GM18519 (cell line): ENCODE results near the gene JCAD.
"Not testable (repeated sequence)": the region's sequence is repeated elsewhere in the genome, so short reads cannot be mapped to it uniquely, and the experiment has no call there.

Experiments used
- ATAC-seq: cut with Tn5 transposase; IDR thresholded peaks from one replicate; pipeline ENCODE4 v1.9.1; 2021; ENCODE audit warnings: mild to moderate bottlenecking, moderate library complexity; ENCODE audit not compliant: unreplicated experiment, low FRiP score

Gene JCAD

DNA sequence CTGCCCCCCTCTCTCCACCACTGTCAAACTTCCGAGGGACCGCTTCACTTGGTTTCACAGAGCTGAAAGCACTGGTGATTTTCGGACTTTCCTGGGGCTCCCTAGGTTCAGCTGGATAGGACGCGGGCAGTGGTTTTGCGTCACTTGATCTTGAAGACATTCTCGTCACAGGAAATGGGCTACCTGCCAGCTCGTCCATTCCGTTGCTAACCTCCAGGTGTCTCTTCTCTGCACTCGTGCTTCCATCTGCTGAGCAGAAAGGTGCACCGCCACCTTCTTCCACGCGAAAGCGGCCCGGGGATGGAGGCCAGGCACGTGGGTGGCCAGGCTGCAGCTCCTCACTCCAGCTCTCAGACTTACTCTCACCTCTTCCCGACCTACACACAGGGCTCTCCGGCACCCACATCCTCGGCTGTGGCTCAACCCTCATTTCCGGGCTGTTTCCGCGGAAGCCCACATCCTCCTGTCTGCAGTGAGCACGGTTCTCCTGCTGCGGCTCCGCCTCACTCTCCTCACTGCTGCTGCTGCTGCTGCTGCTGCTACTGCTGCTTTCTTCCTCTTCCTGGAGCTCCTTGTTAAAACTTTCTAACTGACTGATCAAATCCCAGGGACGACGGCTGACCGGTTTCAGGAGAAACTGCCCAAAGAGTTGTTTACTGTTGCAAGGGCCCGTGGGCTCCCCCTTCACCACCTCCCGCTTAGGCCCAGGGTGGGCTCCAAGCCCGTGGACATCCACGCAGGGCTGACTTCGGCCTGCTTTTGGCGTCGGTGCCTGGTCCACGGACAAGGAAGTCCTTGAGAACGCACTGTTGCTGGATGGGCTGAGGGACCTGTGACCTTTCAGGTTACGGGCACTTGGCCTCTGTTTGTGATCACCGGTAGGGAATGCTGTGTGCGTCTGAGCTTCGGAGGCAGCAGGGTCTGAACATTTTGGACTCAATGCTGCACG, 32.1 kb downstream of the JCAD start:
- ATAC-seq = peak; percentile 90

GRCh38 chr10:30026578-30026977, 32.8 kb downstream of the JCAD start:
- ATAC-seq = no peak

GRCh38 chr10:30026080-30026479, 33.3 kb downstream of the JCAD start:
- ATAC-seq = no peak

DNA sequence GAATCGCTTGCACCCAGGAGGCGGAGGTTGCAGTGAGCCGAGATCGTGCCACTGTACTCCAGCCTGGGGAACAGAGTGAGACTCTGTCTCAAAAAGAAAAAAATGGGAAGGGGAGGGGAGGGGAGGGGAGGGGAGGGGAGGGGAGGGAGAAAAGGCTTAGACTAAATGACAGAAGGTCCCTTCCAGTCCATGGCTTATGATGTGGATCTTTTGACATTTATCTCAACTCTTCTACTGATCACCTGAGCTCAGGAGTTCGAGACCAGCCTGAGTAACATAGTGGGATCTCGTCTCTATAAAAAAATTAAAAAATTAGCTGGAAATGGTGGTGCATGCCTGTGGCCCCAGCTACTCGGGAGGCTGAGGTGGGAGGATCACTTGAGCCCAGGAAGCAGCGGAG, 34.0 kb downstream of the JCAD start:
- ATAC-seq = not testable (repeated sequence)

DNA sequence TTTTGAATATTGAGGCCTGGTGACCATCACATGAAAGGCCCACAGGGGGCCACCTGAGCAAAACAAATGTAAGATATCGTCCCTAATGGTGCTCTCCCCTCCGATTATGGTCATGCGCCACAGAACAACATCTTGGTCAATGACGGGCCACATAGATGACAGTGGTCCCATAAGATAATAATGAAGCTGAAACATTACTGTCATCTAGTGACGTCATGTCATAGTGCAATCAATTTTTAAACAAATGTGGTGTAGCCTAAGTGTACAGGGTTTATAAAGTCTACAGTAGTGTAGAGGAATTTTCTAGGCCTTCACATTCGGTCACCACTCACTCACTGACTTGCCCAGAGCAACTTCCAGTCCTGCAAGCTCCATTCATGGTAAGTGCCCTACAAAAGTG, 36.8 kb downstream of the JCAD start:
- ATAC-seq = no peak

GRCh38 chr10:30019468-30019867, 39.9 kb downstream of the JCAD start:
- ATAC-seq = no peak

- no peak for ATAC-seq
These were observed 40.9 kb downstream of the JCAD start for GRCh38 chr10:30018496-30018895.

- ATAC-seq = no peak
These were observed 41.4 kb downstream of the JCAD start for GRCh38 chr10:30017966-30018365.

DNA sequence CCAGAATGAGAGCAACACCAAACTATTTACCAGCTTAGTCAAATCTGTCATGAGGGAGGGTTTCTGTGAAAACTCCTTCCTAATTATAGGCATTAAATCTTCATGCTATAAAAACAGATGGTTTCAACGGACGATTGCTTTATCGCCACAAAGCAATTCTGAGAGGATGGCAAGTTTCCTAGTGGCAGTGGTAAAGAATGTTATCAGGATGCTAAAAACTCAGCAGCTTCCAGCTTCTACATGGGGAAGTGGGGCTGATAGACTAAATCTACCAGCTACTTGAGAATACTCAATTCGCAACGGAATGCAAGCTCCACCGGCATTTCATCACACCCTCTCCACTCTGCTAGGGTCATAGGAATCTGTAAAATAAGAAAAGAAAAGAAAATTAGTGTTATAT, 41.8 kb downstream of the JCAD start:
- no peak for ATAC-seq

GRCh38 chr10:30014511-30014910, 44.9 kb downstream of the JCAD start:
- ATAC-seq = no peak

- ATAC-seq = no peak
These were observed 45.6 kb downstream of the JCAD start for GRCh38 chr10:30013757-30014156.

DNA sequence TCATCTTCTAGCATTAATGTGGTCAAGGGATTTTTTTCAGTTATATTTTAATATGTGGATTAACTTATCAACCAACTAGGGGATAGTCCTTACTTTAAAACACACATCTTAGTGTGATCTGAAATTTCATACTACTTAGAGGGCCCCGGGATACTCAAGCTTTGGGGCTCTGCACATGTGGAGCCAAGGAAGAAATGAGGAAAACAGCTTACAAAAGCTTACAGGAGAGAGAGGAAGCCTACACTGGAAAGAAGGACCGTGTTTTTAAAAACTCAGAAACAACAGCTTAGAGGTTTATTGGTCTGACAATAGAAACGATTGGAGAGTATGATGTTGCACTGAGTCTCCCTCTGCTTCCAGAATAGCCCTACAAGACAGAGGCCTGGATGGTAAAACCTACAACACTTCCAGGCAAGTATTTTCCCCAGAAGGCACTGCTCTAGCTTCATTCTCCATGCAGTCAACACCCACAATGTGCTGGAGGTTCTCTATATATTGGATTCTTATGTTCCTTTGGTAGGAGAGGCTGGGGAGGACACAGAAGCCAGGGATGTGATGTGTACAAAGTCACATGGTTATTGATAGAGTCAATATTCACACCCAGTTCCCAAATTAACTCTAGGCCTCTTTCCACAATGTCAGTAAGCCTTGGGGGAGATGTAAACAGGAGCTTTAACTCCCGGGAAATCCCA, 47.3 kb downstream of the JCAD start:
- ATAC-seq = no peak

- no peak for ATAC-seq
These were observed 48.0 kb downstream of the JCAD start for GRCh38 chr10:30011396-30011795.

- ATAC-seq = no peak
These were observed 52.0 kb downstream of the JCAD start for GRCh38 chr10:30007406-30007805.

DNA sequence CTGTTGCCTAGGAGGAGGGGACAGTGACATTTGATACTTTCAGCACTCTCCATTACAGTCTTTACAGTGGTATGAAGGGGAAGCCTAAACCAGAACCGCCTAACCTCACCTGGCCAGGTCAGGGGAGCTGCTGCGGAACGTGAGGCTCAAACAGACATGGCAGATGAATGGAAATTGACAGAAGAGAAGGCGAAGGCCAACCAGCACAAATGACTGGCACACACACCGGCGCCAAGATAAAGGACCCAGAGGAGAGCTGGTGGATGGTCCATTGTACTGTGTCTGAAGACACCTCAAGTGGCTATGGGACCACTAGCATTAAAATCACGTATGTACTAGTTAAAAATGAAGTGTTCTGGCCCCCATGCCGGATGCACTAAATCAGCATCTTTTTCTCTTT, 53.0 kb downstream of the JCAD start:
- ATAC-seq = no peak

GRCh38 chr10:30005116-30005515, 54.3 kb downstream of the JCAD start:
- not testable (repeated sequence) for ATAC-seq

DNA sequence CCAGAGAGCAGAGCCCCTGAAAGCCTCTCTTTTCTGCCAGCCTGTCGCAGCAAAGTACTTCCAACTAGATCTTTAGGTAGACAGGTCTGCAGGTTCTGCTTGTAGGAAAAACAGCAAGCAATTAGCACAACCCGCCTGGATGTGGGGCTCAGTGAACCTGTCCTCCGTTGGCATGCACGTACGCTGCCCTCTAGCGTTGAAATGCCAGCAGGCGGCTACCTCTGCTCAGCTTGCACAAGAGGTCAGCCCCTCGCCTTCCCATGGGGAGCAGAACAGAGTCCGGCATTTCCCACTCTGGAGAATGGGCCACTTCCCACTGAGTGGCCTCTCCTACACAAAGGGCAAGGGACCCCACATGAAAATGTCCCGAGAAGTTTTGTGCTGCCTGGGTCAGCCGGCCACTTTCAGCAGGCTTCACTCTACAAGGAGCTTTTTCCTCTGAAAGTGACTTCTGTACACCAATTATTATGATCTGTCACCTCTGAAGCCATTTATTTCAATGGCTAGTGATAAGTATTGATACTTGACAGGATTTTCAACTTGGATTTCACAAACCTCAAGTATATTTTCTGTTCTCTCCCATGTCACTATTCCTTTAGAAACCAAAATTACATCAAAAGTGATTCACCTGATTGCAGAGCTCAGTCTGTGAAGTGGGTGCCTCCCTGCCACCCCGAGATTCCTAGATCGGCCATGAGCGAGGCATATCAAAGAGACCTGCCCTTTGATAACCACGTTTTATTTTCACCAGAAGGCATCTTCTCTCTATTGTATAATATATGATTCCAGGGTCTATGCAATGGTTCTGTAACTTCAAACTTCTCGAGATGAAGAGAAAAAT, 56.7 kb downstream of the JCAD start:
- ATAC-seq = no peak

DNA sequence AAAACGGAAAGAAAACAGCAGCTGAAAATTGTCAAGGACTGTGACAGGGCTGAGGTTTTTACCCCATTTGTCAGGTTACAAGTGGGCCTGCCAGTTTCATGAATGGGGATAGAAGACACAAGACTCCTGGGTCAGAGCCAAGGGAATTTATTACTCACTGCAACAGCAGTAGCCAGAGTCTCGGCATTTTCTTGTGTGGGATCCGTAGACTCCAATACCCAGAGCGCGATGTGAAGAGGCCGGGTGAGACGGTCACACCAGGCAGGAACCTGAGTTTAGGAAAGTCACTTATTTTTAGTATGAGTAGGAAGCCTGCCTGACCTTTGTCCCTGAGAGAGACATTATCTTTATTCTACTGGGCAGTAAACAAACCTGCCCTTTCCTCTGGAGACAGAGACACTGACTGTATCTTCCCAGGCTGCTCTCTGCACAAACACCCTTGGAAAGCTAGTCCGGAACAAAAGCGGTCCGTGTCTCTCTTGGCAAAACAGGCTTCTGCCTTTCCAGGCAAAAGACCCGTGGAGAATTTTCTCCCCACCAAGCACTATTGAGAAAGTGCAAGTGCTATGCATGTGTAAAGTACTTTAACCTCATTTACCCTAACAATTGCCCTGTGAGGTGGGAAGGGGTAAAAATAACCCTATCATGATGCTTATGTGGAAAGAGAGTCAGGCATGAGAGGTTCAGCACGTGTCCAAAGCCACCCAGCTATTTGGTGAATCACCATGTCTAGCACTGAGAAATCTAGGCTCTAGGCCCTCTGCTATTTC, 58.4 kb downstream of the JCAD start:
- ATAC-seq = no peak

DNA sequence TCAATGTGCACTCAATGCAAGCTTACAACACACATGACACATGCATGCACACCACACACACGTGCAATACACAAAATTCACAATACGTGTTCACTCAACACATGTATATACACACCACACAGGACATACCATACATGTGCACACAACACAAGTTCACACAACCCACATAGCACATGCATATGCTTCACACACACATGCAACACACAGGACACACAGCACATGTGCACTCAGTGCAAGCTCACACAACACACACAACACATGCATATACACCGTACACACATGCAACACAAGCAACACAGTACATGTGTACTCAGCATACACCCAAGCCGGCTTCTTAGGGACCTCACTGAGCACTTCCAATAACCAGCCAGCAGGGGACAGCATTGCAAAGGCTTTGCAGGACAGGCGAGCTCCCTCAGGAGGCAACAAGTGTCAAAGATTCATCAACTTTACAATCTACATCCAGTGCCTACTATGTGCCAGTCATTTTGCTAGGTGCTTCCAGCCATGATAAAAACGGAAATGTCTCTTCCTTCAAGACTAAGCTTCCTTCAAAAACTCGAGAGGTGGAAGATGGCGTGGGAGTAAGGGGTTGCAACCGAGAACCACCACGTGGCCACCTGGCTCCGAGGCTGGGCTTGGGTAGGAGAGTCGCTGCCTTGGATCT, 61.1 kb downstream of the JCAD start:
- peak; percentile 71 for ATAC-seq

DNA sequence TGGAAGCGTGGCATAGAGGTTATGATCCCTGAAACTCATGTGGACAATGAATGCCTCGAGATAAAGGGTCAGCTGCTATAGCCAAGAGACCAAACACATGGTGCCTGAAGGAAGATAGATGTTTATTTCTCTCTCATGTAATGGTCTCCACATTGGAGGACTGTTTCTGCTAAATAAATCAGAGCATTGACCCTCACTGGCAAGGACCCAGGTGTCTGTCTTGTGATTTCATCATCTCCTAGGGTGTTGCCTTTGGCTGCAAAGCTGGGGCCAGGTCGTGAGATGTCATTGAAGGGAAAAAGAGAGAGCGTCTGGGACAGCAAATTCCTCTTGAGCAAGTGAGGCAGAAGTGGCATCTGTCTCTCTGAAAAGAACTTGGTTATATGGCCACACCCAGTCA, 64.6 kb downstream of the JCAD start:
- ATAC-seq = no peak
